HCT116 (cell line): ENCODE measurements around the gene GABRA5. TPM values are rescaled to one million over a fixed set of nuclear protein-coding genes. Genes with fewer than 3 reads are reported as not detected.

Source experiments
- ATAC-seq: fragments of 200-7000 bp; cut with Tn5 transposase; 2 replicates; pipeline ENCODE4 v1.9.1; 2020; ENCODE audit warnings: mild to moderate bottlenecking, moderate library complexity
- BruUV-seq: library from RNA; stranded (reverse); fragments of 400-500 nt; replicated peaks from 2 replicates; lab custom pipeline; 2021; lab: Mats Ljungman, UMichigan
- CTCF ChIA-PET: fragments of 300-600 bp; sonication (Branson Sonifier 250); formaldehyde crosslinking; loops from one replicate; lab custom pipeline; 2021; ENCODE audit warnings: antibody characterized with exemption; lab: Charles Lee
- POLR2A ChIA-PET: fragments of 300-600, 350-600 bp; sonication (Branson Sonifier 250); formaldehyde crosslinking; loops from one replicate; lab custom pipeline; 2021; ENCODE audit warnings: antibody characterized with exemption; lab: Charles Lee
- RAD21 ChIA-PET, 2 experiments: fragments of 300-600 bp; sonication (Branson Sonifier 250); formaldehyde crosslinking; loops; one replicate each; lab custom pipeline; 2023; ENCODE audit warnings: low total read pairs in 2 of 2; ENCODE audit not compliant: uncharacterized antibody in 2 of 2, unreplicated experiment in 2 of 2, low non-redundant PET in 1 of 2; lab: Charles Lee
- DNase-seq: peaks from one replicate; pipeline ENCODE4 v3.0.0-alpha.2; 2010; ENCODE audit warnings: low read depth, low spot score
- H2AFZ ChIP-seq: fragments of 200-600 bp; shearing (Covaris generic), sonication (generic); 2 replicates; pipeline ENCODE4 v1.6.1; 2017; ENCODE audit warnings: low read depth, mixed run types, mixed read lengths, antibody characterized with exemption, low read length; ENCODE audit not compliant: poor library complexity, severe bottlenecking
- H3K27ac ChIP-seq: 2 replicates; pipeline ENCODE4 v1.5.1; 2012; ENCODE audit warnings: low read depth, low read length
- H3K27me3 ChIP-seq: fragments of 200-600 bp; sonication (generic); 2 replicates; pipeline ENCODE4 v1.6.1; 2016; ENCODE audit warnings: mixed run types, low read length, mixed read lengths; ENCODE audit not compliant: insufficient read depth
- H3K36me3 ChIP-seq, 2 experiments: fragments of 200-500 bp in 1 of 2; fragments of 200-600 bp in 1 of 2; sonication (Bioruptor generic) in 1 of 2; sonication (generic) in 1 of 2; 2 replicates each; pipeline versions ENCODE4 v1.5.1 to v1.6.1; 2014 to 2016; ENCODE audit warnings: low read length in 2 of 2, inconsistent platforms in 1 of 2, mixed read lengths in 1 of 2, mixed run types in 1 of 2; ENCODE audit not compliant: insufficient read depth in 2 of 2, control insufficient read depth in 1 of 2
- H3K4me1 ChIP-seq, 2 experiments: fragments of 200-600 bp in 1 of 2; sonication (generic) in 1 of 2; 2 replicates each; pipeline versions ENCODE4 v1.5.1 to v1.6.1; 2012 to 2017; ENCODE audit warnings: low read length in 2 of 2, inconsistent platforms in 1 of 2, mild to moderate bottlenecking in 1 of 2, mixed read lengths in 1 of 2, mixed run types in 1 of 2, moderate library complexity in 1 of 2; ENCODE audit not compliant: insufficient read depth in 2 of 2, control insufficient read depth in 1 of 2
- H3K4me2 ChIP-seq: fragments of 200-600 bp; sonication (generic); 2 replicates; pipeline ENCODE4 v1.6.1; 2017; ENCODE audit warnings: mixed run types, low read length, mixed read lengths
- H3K4me3 ChIP-seq, 2 experiments: fragments of 200-600 bp in 1 of 2; sonication (generic) in 1 of 2; replicated peaks in 1 of 2; 2 replicates each; pipeline ENCODE4 v1.5.1; 2011 to 2016; ENCODE audit warnings: low read length in 2 of 2, control low read depth in 1 of 2, low read depth in 1 of 2, mild to moderate bottlenecking in 1 of 2, mixed read lengths in 1 of 2, mixed run types in 1 of 2
- H3K79me2 ChIP-seq: fragments of 200-600 bp; sonication (generic); 2 replicates; pipeline ENCODE4 v1.6.1; 2017; ENCODE audit warnings: mild to moderate bottlenecking, mixed run types, low read length, moderate library complexity, mixed read lengths; ENCODE audit not compliant: insufficient read depth
- H3K9ac ChIP-seq: fragments of 200-600 bp; sonication (generic); 2 replicates; pipeline ENCODE4 v1.6.1; 2016; ENCODE audit warnings: low read length, mixed read lengths
- H3K9me2 ChIP-seq: fragments of 200-600 bp; sonication (generic), shearing (Covaris generic); 2 replicates; pipeline ENCODE4 v1.6.1; 2017; ENCODE audit warnings: mixed run types, mild to moderate bottlenecking, moderate library complexity; ENCODE audit not compliant: insufficient read depth
- H3K9me3 ChIP-seq, 2 experiments: fragments of 200-500 bp in 1 of 2; fragments of 200-600 bp in 1 of 2; sonication (Bioruptor generic) in 1 of 2; sonication (generic) in 1 of 2; 2 replicates each; pipeline ENCODE4 v1.6.1; 2014 to 2017; ENCODE audit warnings: low read length in 2 of 2, mixed read lengths in 2 of 2, inconsistent platforms in 1 of 2, low read depth in 1 of 2, mild to moderate bottlenecking in 1 of 2, mixed run types in 1 of 2, moderate library complexity in 1 of 2; ENCODE audit not compliant: control insufficient read depth in 1 of 2, insufficient read depth in 1 of 2
- H4K20me1 ChIP-seq: fragments of 200-600 bp; sonication (generic), shearing (Covaris generic); 2 replicates; pipeline ENCODE4 v1.6.1; 2017; ENCODE audit warnings: mixed run types, mild to moderate bottlenecking, moderate library complexity; ENCODE audit not compliant: insufficient read depth
- CBX3 ChIP-seq: IDR thresholded peaks from 2 replicates; pipeline ENCODE4 v1.6.1; 2012; ENCODE audit warnings: low read depth
- CEBPB ChIP-seq: IDR thresholded peaks from 2 replicates; pipeline ENCODE4 v1.6.1; 2012; ENCODE audit warnings: low read depth
- EZH2 ChIP-seq: fragments of 200-600 bp; sonication (generic); IDR thresholded peaks from 2 replicates; pipeline ENCODE4 v1.6.1; 2017; ENCODE audit warnings: antibody characterized with exemption, mixed run types
- EZH2phosphoT487 ChIP-seq: fragments of 200-600 bp; IDR thresholded peaks from 2 replicates; pipeline ENCODE4 v1.6.1; 2018; ENCODE audit warnings: antibody characterized with exemption, borderline replicate concordance
- FOSL1 ChIP-seq: IDR thresholded peaks from 2 replicates; pipeline ENCODE4 v1.6.1; 2012; ENCODE audit warnings: low read depth
- JUND ChIP-seq: IDR thresholded peaks from 2 replicates; pipeline ENCODE4 v1.6.1; 2012
- POLR2AphosphoS5 ChIP-seq: IDR thresholded peaks from 2 replicates; pipeline ENCODE4 v1.6.1; 2011; ENCODE audit warnings: mild to moderate bottlenecking, low read depth, low read length, moderate library complexity
- RAD21 ChIP-seq: IDR thresholded peaks from 2 replicates; pipeline ENCODE4 v1.6.1; 2012; ENCODE audit warnings: low read depth, mild to moderate bottlenecking
- SIN3A ChIP-seq: IDR thresholded peaks from 2 replicates; pipeline ENCODE4 v1.6.1; 2012; ENCODE audit warnings: low read depth
- SP1 ChIP-seq: IDR thresholded peaks from 2 replicates; pipeline ENCODE4 v1.6.1; 2012; ENCODE audit warnings: low read depth
- TCF7L2 ChIP-seq: IDR thresholded peaks from 2 replicates; pipeline ENCODE4 v1.7.0; 2011; ENCODE audit warnings: borderline replicate concordance, inconsistent platforms; ENCODE audit not compliant: insufficient read depth, insufficient read length; ENCODE audit errors: extremely low read depth
- YY1 ChIP-seq: IDR thresholded peaks from 2 replicates; pipeline ENCODE4 v1.6.1; 2011; ENCODE audit warnings: low read length, low read depth, moderate library complexity, mild to moderate bottlenecking; ENCODE audit not compliant: insufficient replicate concordance; ENCODE audit errors: extremely low read depth
- ZBTB33 ChIP-seq: IDR thresholded peaks from 2 replicates; pipeline ENCODE4 v1.6.1; 2011; ENCODE audit warnings: mild to moderate bottlenecking, low read length, moderate library complexity; ENCODE audit not compliant: insufficient replicate concordance; ENCODE audit errors: extremely low read depth
- ZFX ChIP-seq: fragments of 450-650 bp; IDR thresholded peaks from 2 replicates; pipeline ENCODE4 v1.6.1; 2017
- ZNF274 ChIP-seq: fragments of 200-500 bp; sonication (Bioruptor generic); IDR thresholded peaks from 2 replicates; pipeline ENCODE4 v1.6.1; 2014; ENCODE audit warnings: mild to moderate bottlenecking, low read depth, low read length, inconsistent platforms
- intact Hi-C: fragments of 100-400 bp; cut with micrococcal nuclease; formaldehyde crosslinking; loops from 2 replicates; pipeline ENCODE4 v1.10.0; 2022
- total RNA-seq: library from RNA; stranded (reverse); gene quantifications from one replicate; pipeline ENCODE4 v1.2.1, GENCODE V29; 2021; ENCODE audit not compliant: unreplicated experiment
- TF ChIP-seq, protein P1 (sequence below), 3 experiments: fragments of 200-600 bp in 1 of 3; sonication (generic) in 1 of 3; IDR thresholded peaks in 2 of 3; conservative IDR thresholded peaks in 1 of 3; 2 replicates each; pipeline ENCODE4 v1.5.1; 2012 to 2017; ENCODE audit warnings: low read depth in 2 of 3, low read length in 2 of 3, antibody characterized with exemption in 1 of 3, borderline replicate concordance in 1 of 3, control low read depth in 1 of 3, mild to moderate bottlenecking in 1 of 3, mixed read lengths in 1 of 3, mixed run types in 1 of 3, moderate library complexity in 1 of 3; ENCODE audit not compliant: insufficient read depth in 1 of 3
- TF ChIP-seq, protein P2 (sequence below): IDR thresholded peaks from 2 replicates; pipeline ENCODE4 v1.6.1; 2012

GABRA5 gene
- total RNA-seq, 1 experiment from 2014 or later = not detected

DNA sequence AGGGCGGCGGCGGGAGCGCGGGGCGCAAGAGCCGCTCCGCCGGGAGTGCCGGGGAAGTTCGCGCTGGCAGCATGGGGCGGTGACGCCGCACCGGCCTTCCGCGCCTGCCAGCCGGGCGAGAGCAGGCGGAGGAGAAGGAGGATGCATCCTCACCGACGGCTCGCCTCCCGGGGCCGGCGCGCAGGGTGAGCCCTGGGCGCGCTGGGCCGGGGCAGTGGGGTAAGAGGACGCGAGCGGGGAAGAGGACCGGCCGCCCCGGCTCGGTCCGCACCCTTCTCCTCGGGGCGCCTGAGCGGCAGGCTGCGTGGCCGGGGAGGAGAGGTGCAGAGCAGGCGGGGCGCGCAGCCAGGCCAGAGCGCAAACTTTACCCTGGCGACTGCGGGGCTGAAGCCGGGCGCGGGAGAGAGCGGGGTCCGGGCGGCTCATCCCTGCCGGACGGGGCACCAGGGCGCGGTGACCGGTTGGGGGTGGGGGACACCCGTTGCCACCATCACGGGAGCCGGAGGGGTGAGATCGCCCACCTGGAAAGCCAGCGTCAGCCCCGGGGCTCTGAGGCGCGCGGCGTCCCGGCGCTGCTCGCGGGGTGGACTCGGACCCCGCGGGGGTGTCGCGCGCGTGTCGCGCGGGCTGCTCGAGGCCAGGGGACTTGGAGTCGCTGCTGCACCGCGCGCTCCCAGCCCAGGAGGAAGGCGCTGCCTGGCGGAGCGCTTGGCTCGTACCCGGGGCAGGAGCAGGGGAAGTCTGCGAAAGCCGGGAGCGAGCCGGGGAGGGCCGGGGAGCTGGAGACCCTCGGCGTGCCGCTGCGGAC is 542 bp downstream of the GABRA5 start:
- H3K9ac ChIP-seq = no peak overlapping the region
- POLR2A ChIA-PET = no interaction called here
- TF ChIP-seq TCF7L2 = no peak
- TF ChIP-seq, protein P1, sequence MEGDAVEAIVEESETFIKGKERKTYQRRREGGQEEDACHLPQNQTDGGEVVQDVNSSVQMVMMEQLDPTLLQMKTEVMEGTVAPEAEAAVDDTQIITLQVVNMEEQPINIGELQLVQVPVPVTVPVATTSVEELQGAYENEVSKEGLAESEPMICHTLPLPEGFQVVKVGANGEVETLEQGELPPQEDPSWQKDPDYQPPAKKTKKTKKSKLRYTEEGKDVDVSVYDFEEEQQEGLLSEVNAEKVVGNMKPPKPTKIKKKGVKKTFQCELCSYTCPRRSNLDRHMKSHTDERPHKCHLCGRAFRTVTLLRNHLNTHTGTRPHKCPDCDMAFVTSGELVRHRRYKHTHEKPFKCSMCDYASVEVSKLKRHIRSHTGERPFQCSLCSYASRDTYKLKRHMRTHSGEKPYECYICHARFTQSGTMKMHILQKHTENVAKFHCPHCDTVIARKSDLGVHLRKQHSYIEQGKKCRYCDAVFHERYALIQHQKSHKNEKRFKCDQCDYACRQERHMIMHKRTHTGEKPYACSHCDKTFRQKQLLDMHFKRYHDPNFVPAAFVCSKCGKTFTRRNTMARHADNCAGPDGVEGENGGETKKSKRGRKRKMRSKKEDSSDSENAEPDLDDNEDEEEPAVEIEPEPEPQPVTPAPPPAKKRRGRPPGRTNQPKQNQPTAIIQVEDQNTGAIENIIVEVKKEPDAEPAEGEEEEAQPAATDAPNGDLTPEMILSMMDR (IDR thresholded peaks at IDR 0.05 in 2 of 3, conservative IDR thresholded peaks at IDR 0.05 in 1 of 3; ENCODE audit: borderline replicate concordance in 1 of 3, insufficient read depth in 1 of 3, low read depth in 2 of 3, low read length in 2 of 3) = no peak
- TF ChIP-seq FOSL1 = no peak
- TF ChIP-seq, protein P2, sequence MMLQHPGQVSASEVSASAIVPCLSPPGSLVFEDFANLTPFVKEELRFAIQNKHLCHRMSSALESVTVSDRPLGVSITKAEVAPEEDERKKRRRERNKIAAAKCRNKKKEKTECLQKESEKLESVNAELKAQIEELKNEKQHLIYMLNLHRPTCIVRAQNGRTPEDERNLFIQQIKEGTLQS = no peak
- no peak for TF ChIP-seq ZNF274
- TF ChIP-seq ZBTB33 = no peak
- TF ChIP-seq YY1 = no peak
- TF ChIP-seq JUND = no peak
- no peak for TF ChIP-seq EZH2phosphoT487
- no peak for TF ChIP-seq SP1
- no peak for TF ChIP-seq CBX3
- no peak for TF ChIP-seq CEBPB
- TF ChIP-seq POLR2AphosphoS5 = no peak
- no peak for TF ChIP-seq SIN3A
- no peak for TF ChIP-seq ZFX
- TF ChIP-seq RAD21 = no peak
- no peak for TF ChIP-seq EZH2
- TF ChIP-seq, all 23 proteins: peak for 0
- Histone ChIP-seq H3K36me3 (no peaks in the 10 kb centered on the region), H2AFZ (no peak overlapping the region), H3K27me3 (no peaks in the 10 kb centered on the region), H3K27ac (no peak overlapping the region), H3K4me2 (no peak overlapping the region), H3K9me2 (no peaks in the 10 kb centered on the region), H3K4me3 (no peak overlapping the region), H3K9me3 (peaks cover 4 to 28% of the 10 kb centered on the region in 2 experiments; a peak in 2 of 4 replicates), H4K20me1 (no peaks in the 10 kb centered on the region), H3K79me2 (no peaks in the 10 kb centered on the region), H3K4me1 (no peaks in the 10 kb centered on the region)
- ChIA-PET RAD21 (no interaction called here), CTCF (no interaction called here)
- no peak for DNase-seq
- no TSS peak for BruUV-seq
- intact Hi-C loops = no loop called here
- ATAC-seq = no peak
